Midbrain (tissue), 1 donor: ENCODE results near the gene PNLIPRP3.
"Not testable (repeated sequence)": the region's sequence is repeated elsewhere in the genome, so short reads cannot be mapped to it uniquely, and the experiment has no call there.

Experiments
- DNase-seq: peaks from one replicate; lab custom pipeline; 2025; lab: John Stamatoyannopoulos, UW

Gene PNLIPRP3

DNA sequence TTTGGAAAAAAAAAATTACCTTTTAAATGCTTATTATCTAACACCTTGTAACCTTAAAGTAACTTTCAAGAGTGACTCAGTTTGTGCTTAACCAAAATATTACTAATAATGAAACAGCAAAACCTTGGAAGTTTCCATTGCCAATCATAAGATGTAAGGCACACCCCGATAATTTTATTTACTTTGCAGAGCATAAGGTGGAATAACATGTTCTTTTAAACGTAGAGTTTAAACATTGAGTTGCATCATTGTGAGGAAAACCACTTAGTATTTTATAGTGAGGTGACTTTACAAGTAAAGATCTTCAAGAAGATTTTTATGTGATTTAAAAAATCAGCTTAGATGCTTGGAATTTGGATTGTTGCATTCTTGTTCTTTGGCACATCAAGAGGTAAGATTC, at the start of gene PNLIPRP3:
PNLIPRP3 (plus strand) TSS at position 177 of the 400 bp plus-strand sequence; CDS start at position 343, 166 bp downstream.
- DNase-seq, result no peak

DNA sequence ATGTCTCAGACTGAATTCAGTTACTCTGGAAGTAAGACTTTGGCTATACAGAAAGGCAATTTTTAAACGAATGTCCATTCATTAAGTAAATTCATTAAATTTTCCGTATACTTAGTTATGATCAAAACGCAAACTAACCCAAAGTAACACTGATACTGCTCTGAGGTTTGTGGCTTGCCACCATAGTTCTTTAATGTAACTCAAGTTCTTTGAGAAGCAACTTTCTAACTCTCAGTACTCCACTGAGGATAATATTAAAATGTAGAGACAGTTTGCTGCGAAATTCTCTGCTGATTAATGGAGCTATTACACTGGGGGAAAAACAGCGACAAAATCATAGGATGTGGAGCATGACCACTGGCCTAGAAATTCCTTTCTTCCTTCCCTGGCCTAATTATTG, 45.4 kb upstream of the PNLIPRP3 start:
- no peak for DNase-seq

DNA sequence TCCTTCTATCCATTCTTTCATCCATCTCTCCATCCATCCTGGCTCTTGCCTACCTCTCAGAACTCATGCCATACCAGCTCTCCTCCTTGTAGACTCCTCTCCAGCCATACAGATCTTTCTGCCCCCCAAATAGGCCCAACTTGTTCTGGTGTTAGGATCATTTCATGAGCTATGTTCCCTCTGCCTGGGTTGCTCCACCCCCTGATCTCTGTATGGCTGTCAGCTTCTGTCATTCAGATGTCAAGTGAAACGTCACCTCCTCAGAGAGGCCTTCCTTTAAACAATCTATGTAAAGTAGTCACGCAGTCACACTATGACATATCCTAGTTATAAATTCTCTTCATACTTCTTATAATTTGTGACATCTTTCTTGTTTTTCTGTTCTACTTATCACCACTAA, 42.3 kb upstream of the PNLIPRP3 start:
- no peak for DNase-seq

- peak; percentile 25 for DNase-seq
These were observed 41.4 kb upstream of the PNLIPRP3 start for GRCh38 chr10:116385994-116386809.

DNA sequence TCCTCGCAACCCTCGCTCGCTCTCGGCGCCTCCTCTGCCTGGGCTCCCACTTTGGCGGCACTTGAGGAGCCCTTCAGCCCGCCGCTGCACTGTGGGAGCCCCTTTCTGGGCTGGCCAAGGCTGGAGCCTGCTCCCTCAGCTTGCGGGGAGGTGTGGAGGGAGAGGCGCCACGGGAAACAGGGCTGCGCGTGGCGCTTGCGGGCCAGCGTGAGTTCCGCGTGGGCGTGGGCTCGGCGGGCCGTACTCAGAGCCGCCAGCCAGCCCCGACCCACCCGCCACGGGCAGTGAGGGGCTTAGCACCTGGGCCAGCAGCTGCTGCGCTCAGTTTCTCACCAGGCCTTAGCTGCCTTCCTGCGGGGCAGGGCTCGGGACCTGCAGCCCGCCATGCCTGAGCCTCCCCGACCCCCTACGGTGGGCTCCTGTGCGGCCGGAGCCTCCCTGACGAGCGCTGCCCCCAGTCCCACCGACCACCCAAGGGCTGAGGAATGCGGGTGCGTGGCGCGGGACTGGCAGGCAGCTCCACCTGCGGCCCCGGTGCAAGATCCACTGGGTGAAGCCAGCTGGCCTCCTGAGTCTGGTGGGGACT, 34.3 kb upstream of the PNLIPRP3 start:
- not testable (repeated sequence) for DNase-seq

DNA sequence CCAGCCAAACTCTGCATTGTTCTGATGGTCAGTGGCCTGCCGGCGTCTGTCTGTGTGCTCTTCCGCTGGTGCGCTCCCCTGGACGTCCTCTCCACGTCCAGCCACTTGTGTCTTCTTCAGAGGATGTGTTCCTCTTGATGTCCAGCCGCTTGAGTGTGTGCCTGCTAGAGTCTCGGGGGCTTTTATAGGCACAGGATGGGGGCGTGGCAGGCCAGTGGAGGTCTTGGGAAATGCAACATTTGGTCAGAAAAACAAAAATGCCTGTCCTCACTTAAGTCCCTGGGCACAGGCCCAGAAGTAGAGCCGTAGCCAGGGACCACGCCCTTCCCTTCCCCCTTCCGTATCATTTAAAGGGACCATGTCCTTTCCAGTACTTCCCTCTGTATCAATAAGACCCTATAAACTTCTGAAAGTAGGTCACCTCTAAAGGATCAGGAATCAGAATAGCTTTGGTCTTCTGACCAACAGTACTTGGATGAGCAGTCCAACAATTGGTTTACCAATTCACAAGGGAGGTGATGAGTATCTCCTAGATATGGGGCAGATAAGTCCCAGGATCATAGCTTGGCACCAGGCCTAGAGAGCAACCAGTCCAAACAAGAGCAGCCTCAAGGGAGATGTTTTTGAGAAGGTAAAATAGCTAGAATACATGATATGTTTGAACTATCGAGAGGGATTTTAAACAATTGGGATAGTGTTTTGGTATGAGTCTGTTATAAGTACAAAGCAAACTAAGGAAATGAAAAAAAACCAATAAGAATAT, 32.2 kb upstream of the PNLIPRP3 start:
- no peak for DNase-seq

DNA sequence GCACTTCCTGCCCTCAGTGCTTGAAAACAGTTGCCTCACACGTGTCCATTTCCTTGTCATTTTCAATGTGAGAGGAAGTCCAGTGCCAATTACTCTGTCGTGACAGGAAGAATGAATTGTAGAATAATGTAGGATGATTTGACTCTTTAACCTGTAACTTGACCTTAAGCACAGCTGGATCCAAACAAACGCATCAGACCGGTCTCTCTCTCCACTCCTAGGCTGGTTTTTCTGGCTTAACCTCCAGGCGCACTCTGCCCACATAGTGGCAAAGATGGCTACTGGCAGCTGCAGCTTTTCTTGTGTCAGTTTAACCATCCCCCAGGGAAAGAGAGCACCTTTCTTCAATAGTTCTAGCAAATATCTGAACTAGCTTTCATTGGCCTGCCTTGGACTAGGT, 29.4 kb upstream of the PNLIPRP3 start:
- DNase-seq, result no peak

DNA sequence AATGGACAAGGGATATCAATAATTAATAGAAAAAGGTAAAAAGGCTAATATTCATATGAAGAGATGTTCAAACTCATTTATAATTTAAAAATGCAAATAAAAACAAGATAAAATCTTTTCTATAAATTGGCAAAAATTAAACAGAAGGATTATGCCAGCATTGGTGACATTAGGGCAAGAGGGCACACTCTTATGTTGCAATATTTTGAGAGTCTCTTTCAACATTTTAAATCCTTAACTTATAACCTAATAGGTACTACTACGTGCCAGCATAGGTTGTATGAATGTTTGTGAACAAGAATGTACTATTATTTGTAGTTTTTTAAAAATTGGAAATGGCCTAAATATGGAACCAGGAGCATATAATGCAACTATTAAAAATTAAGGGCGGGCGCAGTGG, 24.8 kb upstream of the PNLIPRP3 start:
- DNase-seq, result no peak

GRCh38 chr10:116403740-116404250, 23.9 kb upstream of the PNLIPRP3 start:
- no peak for DNase-seq

- DNase-seq, result no peak
These were observed 18.9 kb upstream of the PNLIPRP3 start for GRCh38 chr10:116408719-116409118.

DNA sequence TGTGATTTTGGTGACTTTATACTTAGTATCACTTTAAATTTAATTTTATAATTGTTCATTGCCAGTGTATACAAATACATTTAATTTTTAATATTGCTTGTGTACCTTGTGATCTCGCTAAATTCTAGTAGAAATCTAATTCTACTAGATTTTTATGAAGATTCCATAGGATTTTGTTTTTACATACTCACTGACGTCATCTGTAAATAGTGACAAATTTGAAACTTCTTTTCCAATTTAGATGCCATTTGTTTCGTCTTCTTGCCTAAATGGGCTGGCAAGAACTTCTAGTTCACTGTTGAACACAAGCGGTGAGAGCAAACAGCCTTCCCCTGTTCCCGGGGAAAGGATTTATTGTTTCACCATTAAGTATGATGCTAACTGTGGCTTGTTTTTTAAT, 17.3 kb upstream of the PNLIPRP3 start:
- no peak for DNase-seq

- DNase-seq, result no peak
These were observed 9.8 kb upstream of the PNLIPRP3 start for GRCh38 chr10:116417821-116418220.

DNA sequence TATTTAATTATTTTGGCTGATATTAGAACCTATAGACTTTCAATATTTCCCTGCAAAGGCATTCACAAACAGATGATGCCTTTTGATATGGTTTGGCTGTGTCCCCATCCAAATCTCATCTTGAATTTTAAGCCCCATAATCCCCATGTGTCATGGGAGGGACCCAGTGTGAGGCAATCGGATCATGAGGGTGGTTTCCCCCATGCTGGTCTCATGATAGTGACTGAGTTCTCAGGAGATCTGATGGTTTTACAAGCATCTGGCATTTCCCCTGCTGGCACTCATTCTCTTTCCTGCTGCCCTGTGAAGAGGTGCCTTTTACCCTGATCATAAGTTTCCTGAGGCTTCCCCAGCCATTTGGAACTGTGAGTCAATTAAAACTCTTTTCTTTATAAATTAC, 9.3 kb upstream of the PNLIPRP3 start:
- DNase-seq, result no peak

GRCh38 chr10:116421815-116422214, 5.8 kb upstream of the PNLIPRP3 start:
- DNase-seq, result no peak

GRCh38 chr10:116429288-116429977, 1.8 kb downstream of the PNLIPRP3 start:
- DNase-seq, result no peak

DNA sequence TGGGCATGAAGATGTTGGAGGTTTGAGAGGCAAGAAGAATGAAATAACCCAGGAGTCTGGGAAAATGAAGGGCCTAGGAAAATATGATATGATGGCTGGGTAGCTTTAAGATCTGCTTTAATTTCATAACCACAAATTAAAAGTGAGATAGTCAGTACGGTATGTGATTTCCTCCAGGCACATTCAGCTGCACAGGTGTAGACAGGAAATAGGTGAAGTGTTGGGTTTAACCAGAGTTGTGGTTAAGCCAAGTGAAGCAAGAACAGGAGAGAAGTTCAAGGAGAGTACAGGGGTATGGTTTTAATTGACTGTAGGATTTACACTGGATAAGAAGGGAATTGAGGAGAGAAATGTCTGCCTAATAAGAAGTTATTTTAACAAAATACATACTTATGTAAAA, 2.6 kb downstream of the PNLIPRP3 start:
- DNase-seq, result no peak

DNA sequence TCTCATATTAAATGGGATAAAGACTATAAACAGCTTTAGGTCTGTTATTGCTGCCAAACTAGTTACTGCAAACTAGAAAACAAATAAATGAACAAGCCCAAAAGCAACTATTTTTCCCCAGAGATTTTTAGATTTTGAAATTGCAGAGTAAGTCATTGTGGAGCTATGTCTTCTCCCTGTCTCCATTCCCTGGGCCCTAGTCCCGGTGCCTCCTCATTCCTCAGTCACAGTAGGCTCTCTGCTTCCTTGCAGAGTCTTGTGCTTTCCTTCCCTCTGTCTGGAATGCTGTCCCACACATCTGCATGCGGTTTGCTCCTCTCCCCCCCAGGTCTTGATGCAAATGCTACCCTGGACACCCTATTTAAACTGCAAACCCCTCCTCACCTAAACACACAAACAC, 4.0 kb downstream of the PNLIPRP3 start:
- no peak for DNase-seq

DNA sequence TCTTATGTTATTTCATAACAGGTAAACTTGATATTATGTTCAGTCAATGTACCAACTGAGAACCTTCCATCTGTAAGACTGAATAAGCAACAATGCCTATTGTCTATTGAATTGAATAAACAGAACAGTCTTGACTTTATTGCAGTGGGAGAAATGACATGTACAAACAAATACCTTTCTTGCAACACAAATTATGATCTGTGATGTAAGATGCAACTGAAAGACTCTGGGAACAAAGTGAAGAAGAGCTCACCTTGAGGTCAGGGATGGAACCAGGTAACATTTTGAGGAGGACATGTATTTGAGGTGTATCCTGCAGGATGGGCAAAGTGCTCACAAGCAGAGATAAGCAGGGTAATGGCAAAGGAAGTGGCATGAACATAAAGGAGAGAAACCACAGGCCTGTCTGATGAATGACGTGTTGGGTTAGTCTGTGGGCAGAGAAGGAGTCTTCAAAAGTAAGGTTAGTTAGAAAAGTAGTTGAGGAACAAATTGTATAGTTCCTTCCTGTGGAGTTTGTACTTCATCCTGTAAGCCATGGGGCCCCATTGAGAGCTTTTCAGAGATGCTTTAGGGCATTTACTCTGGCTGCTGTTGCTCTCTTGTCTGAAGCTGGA, 9.5 kb downstream of the PNLIPRP3 start:
- DNase-seq, result no peak

DNA sequence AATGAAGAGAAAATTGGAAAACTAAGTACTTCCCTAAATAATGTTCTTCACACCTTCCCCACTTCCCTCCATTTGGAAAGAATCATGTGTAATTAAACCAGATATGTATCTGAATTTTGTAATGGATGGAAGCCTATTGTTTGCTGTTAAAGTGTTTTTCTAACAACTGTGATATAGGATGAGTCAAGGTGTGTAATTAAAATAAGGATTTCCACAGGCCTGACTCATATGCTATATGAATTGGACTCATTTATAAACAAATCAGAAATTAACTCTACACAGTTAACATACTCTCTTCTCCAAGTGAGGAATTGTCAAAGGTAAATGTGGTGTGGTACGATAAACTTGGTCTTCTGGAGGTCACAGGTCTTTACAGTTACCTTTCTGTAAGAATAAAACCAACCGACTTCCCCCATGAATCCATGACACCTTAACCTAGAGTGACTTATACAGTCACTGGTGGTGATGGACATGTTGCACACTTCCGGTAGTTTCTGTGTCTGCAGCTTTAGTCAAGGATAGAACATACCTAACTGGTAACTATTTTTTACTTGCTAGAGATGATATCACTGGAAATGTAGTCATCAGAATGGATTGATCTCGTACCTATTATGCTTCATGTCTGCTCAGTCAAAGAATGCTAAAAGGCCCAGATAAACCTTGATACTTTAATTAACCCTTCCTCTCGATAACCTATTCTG, 12.8 kb downstream of the PNLIPRP3 start:
- no peak for DNase-seq

GRCh38 chr10:116444527-116445142, 17.0 kb downstream of the PNLIPRP3 start:
- DNase-seq, result peak; percentile 25

- no peak for DNase-seq
These were observed 23.2 kb downstream of the PNLIPRP3 start for GRCh38 chr10:116450861-116451260.
